Right lobe of liver (tissue), 6 donors: ENCODE data around the gene IGFBP2. TPM values are rescaled to one million over a fixed set of nuclear protein-coding genes. Genes with fewer than 3 reads are reported as not detected.
A peak's percentile ranks its signal among the peaks of the same experiment; 100 is the strongest.

ENCODE experiments used
- ATAC-seq, 4 donors: fragments of 200-7000 bp; cut with Tn5 transposase; one replicate each; pipeline ENCODE4 v1.9.1; 2020; ENCODE audit warnings: mild to moderate bottlenecking in 4 of 4, moderate library complexity in 4 of 4
- DNase-seq, 3 donors: peaks; one replicate each; pipeline ENCODE4 v3.0.0-alpha.2; 2020
- H3K27ac ChIP-seq, 3 donors: fragments of 200-600 bp; one replicate each; pipeline ENCODE4 v1.8.0; 2022
- H3K27me3 ChIP-seq, 2 donors: fragments of 200-600 bp; one replicate each; pipeline ENCODE4 v1.8.0; 2022
- H3K36me3 ChIP-seq, 4 donors: fragments of 200-600 bp; sonication (generic) in 1 of 4; one replicate each; pipeline versions ENCODE4 v1.5.1 to v1.8.0; 2017 to 2022; ENCODE audit warnings: control low read depth in 1 of 4
- H3K4me1 ChIP-seq, 4 donors: fragments of 200-600 bp; sonication (generic) in 1 of 4; one replicate each; pipeline versions ENCODE4 v1.5.1 to v1.8.0; 2017 to 2022; ENCODE audit warnings: control low read depth in 1 of 4
- H3K4me3 ChIP-seq, 3 donors: fragments of 200-600 bp; one replicate each; pipeline ENCODE4 v1.8.0; 2022
- H3K9me3 ChIP-seq, 4 donors: fragments of 200-600 bp; sonication (generic) in 1 of 4; one replicate each; pipeline versions ENCODE4 v1.5.1 to v1.8.0; 2017 to 2022; ENCODE audit warnings: control low read depth in 1 of 4
- POLR2A ChIP-seq: fragments of 450-650 bp; IDR thresholded peaks from one replicate; pipeline ENCODE4 v1.6.1; 2017; ENCODE audit warnings: antibody characterized with exemption, mild to moderate bottlenecking
- WGBS: methylation state at CpG from one replicate; pipeline ENCODE4 v1.1.6; 2018; ENCODE audit warnings: low coverage, low lambda C conversion rate; ENCODE audit not compliant: insufficient coverage; ENCODE audit errors: missing lambda C conversion rate; 5-methylcytosine and 5-hydroxymethylcytosine counted together
- intact Hi-C, 2 donors: fragments of 100-400 bp; cut with DNase I; formaldehyde crosslinking; loops; one replicate each; pipeline versions ENCODE4 v1.11.2 to v1.14.1; 2022
- total RNA-seq, 6 experiments: library from RNA; depleted of rRNA in 2 of 6; stranded (reverse); fragments of >200 nt in 2 of 6; fragmentation: NEBNext Ultra II Directional in 3 of 6; extraction: Animal tissue kit (Norgen Biotek cat#: 25700) in 3 of 6; gene quantifications; one replicate each; pipeline versions ENCODE4 v1.1.0 to v1.2.4, GENCODE V29; 2016 to 2023
- TF ChIP-seq, protein P1 (sequence below), 4 donors: fragments of 200-600 bp in 3 of 4; fragments of 450-650 bp in 1 of 4; IDR thresholded peaks; one replicate each; pipeline versions ENCODE4 v1.5.1 to v1.8.0; 2016 to 2022; ENCODE audit warnings: antibody characterized with exemption in 4 of 4, mild to moderate bottlenecking in 2 of 4
- donor health status: DM: no; HTN: yes; CAD: no.
- donor health status: DM: no; HTN: no; CAD: no.
- donor health status: DM: no; HTN: no; CAD: no.
- donor health status: DM: no; HTN: yes; CAD: no.
- donor health status: DM: no; HTN: yes; CAD: no.

IGFBP2 gene
- total RNA-seq, 6 experiments from 2014 or later = 276 to 1,091 (median 406) TPM

- Histone ChIP-seq H3K36me3 (no peaks in the 10 kb centered on the region), H3K27me3 (no peaks in the 10 kb centered on the region), H3K4me1 (no peaks in the 10 kb centered on the region), H3K4me3 (no peak overlapping the region), H3K27ac (no peak overlapping the region), H3K9me3 (no peaks in the 10 kb centered on the region)
- ATAC-seq (no peak), DNase-seq (no peak)
- TF ChIP-seq, protein P1, sequence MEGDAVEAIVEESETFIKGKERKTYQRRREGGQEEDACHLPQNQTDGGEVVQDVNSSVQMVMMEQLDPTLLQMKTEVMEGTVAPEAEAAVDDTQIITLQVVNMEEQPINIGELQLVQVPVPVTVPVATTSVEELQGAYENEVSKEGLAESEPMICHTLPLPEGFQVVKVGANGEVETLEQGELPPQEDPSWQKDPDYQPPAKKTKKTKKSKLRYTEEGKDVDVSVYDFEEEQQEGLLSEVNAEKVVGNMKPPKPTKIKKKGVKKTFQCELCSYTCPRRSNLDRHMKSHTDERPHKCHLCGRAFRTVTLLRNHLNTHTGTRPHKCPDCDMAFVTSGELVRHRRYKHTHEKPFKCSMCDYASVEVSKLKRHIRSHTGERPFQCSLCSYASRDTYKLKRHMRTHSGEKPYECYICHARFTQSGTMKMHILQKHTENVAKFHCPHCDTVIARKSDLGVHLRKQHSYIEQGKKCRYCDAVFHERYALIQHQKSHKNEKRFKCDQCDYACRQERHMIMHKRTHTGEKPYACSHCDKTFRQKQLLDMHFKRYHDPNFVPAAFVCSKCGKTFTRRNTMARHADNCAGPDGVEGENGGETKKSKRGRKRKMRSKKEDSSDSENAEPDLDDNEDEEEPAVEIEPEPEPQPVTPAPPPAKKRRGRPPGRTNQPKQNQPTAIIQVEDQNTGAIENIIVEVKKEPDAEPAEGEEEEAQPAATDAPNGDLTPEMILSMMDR (IDR thresholded peaks at IDR 0.05) = no peak
- TF ChIP-seq POLR2A = no peak
- WGBS = 82% methylated on average over 8 of the region's 10 CpGs
- intact Hi-C loops = no loop called here
These were observed 26.0 kb upstream of the IGFBP2 start for GRCh38 chr2:216607277-216607560.

GRCh38 chr2:216608525-216608924, 24.7 kb upstream of the IGFBP2 start:
- WGBS = 82% methylated on average over 4 of the region's 5 CpGs
- Histone ChIP-seq H3K36me3 (no peaks in the 10 kb centered on the region), H3K27me3 (no peaks in the 10 kb centered on the region), H3K27ac (no peak overlapping the region), H3K4me3 (no peak overlapping the region), H3K9me3 (no peaks in the 10 kb centered on the region), H3K4me1 (no peaks in the 10 kb centered on the region)
- no peak for DNase-seq
- intact Hi-C loops = no loop called here
- ATAC-seq = no peak
- TF ChIP-seq, protein P1 (IDR thresholded peaks at IDR 0.05) = no peak
- no peak for TF ChIP-seq POLR2A

- 26% methylated on average over 6 of the region's 7 CpGs for WGBS
- Histone ChIP-seq H3K36me3 (no peaks in the 10 kb centered on the region), H3K27ac (peak overlapping the region; percentile 78 to 96 (median 96)), H3K4me3 (no peak overlapping the region), H3K9me3 (no peaks in the 10 kb centered on the region), H3K27me3 (no peaks in the 10 kb centered on the region), H3K4me1 (peaks cover 0 to 32% (median 10%) of the 10 kb centered on the region in 4 donors)
- peak in 2 of 3 donors; percentile 85 for DNase-seq
- ATAC-seq = peak; percentile 84 to 93 (median 84)
- peak; percentile 48 for TF ChIP-seq POLR2A
- TF ChIP-seq, protein P1 (IDR thresholded peaks at IDR 0.05) = peak in 2 of 4 donors; percentile 12 to 31
- intact Hi-C loops = loop anchor here in 1 of 2 donors (5.0 kb wide), 1 partner anchor 43 kb away; no protein-coding TSS in a partner anchor
These were observed 17.7 kb upstream of the IGFBP2 start for GRCh38 chr2:216615298-216616082.

GRCh38 chr2:216616083-216616678, 17.0 kb upstream of the IGFBP2 start:
- intact Hi-C loops = loop anchor here in 1 of 2 donors (5.0 kb wide), 1 partner anchor 44 kb away; no protein-coding TSS in a partner anchor
- H3K27ac ChIP-seq = peak overlapping the region; percentile 78 to 96 (median 96)
- ATAC-seq = peak; percentile 70 to 86 (median 78)

More at GRCh38 chr2:216616083-216616678, 17.0 kb upstream of the IGFBP2 start:
- no peaks in the 10 kb centered on the region for H3K9me3 ChIP-seq
- no peaks in the 10 kb centered on the region for H3K36me3 ChIP-seq
- no peaks in the 10 kb centered on the region for H3K27me3 ChIP-seq
- TF ChIP-seq, protein P1 (IDR thresholded peaks at IDR 0.05) = no peak
- no peak for TF ChIP-seq POLR2A
- peak in 2 of 3 donors; percentile 64 to 83 for DNase-seq
- peaks cover 0 to 39% (median 10%) of the 10 kb centered on the region in 4 donors for H3K4me1 ChIP-seq
- 23% methylated on average over 3 of the region's 3 CpGs for WGBS
- H3K4me3 ChIP-seq = no peak overlapping the region
